C4-2B (cell line): ENCODE results near the gene NINL.
"Not testable (repeated sequence)": the region's sequence is repeated elsewhere in the genome, so short reads cannot be mapped to it uniquely, and the experiment has no call there.

ENCODE experiments used
- H3K27ac ChIP-seq: fragments of 450-650 bp; 2 replicates; pipeline ENCODE4 v1.5.1; 2017
- ZFX ChIP-seq: fragments of 450-650 bp; IDR thresholded peaks from 2 replicates; pipeline ENCODE4 v1.6.1; 2017
- TF ChIP-seq, protein P1 (sequence below): fragments of 450-650 bp; conservative IDR thresholded peaks from 2 replicates; pipeline ENCODE4 v1.5.1; 2017; ENCODE audit warnings: mild to moderate bottlenecking

The NINL gene

DNA sequence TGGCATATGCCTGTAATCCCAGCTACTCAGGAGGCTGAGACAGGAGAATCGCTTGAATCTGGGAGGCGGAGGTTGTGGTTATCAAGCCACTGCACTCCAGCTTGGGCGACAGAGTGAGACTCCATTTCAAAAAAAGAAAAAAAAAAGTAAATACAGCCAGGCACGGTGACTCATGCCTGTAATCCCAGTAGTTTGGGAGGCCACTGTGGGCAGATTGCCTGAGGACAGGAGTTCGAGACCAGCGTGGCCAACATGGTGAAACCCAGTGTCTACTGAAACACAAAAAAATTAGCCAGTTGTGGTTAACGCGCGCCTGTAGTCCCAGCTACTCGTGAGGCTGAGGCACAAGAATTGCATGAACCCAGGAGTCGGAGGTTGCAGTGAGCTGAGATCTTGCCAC is 1.5 kb upstream of the NINL start:
- H3K27ac ChIP-seq: no peak overlapping the region

DNA sequence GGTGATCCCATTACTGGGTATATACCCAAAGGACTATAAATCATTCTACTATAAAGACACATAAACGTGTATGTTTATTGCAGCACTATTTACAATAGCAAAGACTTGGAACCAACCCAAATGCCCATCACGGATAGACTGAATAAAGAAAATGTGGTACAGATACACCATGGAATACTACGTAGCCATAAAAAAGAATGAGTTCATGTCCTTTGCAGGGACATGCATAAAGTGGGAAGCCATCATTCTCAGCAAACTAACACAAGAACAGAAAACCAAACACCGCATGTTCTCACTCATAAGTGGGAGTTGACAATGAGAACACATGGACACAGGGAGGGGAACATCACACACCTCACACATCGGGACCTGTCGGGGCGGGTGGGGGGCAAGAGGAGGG is 1.7 kb downstream of the NINL start:
- not testable (repeated sequence) for H3K27ac ChIP-seq

More for the DNA sequence above, 1.5 kb upstream of the NINL start:
- TF ChIP-seq, protein P1, sequence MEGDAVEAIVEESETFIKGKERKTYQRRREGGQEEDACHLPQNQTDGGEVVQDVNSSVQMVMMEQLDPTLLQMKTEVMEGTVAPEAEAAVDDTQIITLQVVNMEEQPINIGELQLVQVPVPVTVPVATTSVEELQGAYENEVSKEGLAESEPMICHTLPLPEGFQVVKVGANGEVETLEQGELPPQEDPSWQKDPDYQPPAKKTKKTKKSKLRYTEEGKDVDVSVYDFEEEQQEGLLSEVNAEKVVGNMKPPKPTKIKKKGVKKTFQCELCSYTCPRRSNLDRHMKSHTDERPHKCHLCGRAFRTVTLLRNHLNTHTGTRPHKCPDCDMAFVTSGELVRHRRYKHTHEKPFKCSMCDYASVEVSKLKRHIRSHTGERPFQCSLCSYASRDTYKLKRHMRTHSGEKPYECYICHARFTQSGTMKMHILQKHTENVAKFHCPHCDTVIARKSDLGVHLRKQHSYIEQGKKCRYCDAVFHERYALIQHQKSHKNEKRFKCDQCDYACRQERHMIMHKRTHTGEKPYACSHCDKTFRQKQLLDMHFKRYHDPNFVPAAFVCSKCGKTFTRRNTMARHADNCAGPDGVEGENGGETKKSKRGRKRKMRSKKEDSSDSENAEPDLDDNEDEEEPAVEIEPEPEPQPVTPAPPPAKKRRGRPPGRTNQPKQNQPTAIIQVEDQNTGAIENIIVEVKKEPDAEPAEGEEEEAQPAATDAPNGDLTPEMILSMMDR: no peak
- no peak for TF ChIP-seq ZFX

DNA sequence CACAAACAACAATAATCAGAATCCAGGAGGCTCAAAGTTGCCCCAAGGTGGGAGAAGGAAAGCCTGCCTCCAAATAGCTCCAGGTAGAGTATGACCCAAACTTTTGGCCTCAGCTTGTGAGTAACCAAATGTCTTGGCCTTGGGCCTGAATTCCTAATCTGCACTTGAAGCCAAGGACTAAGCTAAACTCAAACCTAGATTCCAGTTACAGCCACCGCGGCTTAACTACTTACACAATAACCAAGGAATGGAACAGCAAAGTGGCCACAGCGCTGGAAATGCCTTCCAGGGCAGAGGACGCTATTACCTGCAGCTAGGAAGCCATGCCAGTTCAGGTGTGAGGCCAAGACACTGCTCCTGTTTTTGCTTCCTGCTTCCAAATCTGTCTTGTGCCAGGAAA is 4.6 kb downstream of the NINL start:
- TF ChIP-seq ZFX: no peak
- TF ChIP-seq, protein P1: no peak
- no peak overlapping the region for H3K27ac ChIP-seq

DNA sequence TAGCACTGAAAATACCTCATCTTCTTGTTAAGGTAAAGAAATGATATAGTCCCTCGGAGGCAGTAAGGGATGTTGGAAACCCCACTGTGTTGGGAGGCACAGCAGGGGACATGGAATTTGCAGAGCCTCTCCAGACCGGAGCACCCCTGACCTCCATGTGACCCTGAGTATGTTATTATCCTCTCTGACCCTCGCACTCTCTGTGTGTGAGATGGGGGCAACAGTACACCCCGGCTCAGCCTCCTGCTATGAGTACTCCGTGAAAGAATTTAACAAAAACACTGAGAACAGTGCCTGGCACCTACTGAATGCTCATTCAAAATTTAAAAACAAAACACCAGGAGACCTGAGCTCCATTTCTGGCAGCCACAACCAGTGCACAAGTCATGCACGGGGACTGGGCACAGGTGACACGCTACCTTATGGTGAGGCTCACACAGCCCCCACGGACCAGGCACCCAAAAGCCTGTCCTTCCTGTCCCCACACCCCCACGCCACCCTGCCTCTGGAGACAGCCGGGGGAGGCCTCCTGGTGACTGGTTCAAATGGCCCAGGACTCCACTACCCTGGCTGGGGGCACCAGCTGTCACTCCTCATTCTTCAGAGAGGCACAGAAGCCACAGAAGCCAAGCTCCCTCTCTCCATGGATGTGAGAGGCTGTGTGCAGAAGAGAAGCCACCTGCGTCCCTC is 6.1 kb downstream of the NINL start:
- no peak for TF ChIP-seq ZFX
- TF ChIP-seq, protein P1: no peak
- H3K27ac ChIP-seq: no peak overlapping the region

DNA sequence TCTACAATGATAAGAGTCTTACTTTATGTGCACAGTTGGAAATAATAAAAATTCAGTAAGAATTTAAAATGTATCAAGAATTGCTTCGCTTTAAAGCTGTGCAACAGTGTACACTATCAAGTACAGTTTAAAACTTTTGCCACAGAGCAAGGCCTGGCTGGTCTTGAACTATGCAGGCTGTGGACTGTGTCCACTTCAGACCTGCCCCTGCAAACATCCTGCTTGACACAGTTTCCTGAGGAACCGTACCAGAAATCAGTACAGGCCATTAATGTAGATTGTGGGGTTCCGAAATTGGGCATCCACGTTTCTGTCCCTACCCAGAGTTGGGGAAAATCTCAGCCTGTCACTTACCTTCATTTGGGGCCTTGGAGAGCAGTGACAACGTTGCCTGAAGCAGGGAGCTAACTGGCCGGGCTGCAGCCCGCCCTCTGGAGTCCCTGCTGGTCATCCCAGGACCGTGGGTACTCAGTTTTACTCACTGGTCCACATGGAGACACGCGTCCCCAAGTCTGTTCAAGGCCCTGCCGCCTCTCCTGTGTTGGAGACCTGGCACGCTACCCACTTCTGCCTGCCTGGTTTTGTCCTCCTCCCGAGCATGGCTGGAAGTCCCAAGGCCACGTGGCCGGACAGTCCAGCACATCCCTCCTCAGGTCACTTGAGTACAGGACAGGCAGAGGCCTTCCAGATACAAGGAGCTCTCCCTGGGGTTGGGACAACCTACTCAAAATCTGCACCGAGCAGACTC is 8.4 kb downstream of the NINL start:
- TF ChIP-seq ZFX: no peak
- TF ChIP-seq, protein P1: no peak

DNA sequence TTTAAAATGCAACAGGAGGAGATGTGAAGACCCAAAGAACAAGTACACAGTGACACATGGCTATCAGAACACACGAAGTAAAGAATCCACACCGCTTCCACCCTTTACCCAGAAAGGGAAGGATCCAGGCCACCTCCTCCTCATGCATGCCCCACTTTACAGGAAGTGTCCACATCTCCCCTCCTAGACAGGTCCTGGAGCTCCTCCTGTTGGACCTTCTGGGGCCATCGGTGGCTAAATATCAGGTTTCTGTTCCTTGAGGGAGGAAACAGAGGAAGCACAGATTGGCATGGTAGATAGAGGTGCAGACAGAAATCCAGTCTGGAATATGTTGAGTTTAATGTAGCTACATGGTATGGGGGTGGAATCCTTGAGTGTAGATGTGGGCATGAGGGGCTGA is 10.9 kb downstream of the NINL start:
- TF ChIP-seq ZFX: no peak
- TF ChIP-seq, protein P1: no peak; the same call in 1 of the 2 replicates
- no peak overlapping the region for H3K27ac ChIP-seq

More for the DNA sequence above, 8.4 kb downstream of the NINL start:
- no peak overlapping the region for H3K27ac ChIP-seq

DNA sequence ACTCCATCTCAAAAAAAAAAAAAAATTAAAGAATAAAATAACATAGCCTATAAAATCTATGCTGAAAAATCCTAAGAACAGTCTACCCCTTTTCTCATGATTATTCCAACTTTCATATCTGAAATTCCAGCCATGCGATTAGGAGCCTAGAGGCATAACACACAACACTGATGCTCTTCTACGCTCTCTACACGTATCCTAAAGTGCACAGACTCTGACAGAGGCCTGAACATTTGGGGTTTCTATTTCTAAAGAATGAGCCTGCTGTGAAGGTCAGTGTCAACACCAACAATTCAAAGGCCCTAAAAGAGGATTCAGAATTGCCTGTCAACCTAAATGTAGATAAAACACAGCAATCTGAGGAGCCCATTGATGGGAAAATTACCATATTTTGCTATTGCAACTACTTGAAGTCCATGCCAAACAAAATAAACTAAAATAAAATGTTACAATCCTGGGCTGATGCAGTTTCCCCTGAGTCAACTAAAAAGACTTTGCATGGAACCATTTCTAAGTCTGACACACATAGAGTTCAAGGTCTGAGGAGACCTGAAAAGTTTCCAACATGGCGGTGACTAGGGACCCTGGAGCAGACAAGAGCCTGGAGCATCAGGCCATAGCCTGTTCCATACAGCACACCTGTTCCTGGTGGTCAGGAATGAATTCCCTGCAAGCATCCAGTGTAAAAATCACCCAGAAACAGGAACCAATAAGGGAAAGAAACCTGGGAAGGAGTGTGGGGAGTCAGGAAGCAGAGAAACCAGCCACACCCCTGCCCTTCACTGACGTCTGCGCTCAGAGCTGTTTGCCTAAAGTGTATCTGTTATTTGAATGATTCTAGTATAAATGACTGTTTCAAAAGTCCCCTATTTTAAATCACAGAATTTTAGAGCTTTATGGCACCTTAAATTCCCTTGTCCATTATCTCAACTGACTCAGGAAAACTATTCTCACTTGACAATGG is 11.8 kb downstream of the NINL start:
- TF ChIP-seq ZFX: no peak
- TF ChIP-seq, protein P1: no peak
- no peak overlapping the region for H3K27ac ChIP-seq
